Keratinocyte (primary cell): ENCODE measurements around the gene RASL10A. TPM values are rescaled to one million over a fixed set of nuclear protein-coding genes. Genes with fewer than 3 reads are reported as not detected.

Experiments
- DNase-seq: peaks from one replicate; pipeline ENCODE4 v3.0.0-alpha.2; 2011; ENCODE audit warnings: low read depth, missing footprints, low spot score
- FAIRE-seq: peaks from 2 replicates; lab custom pipeline; 2011; peaks lifted over from hg19 to GRCh38; lab: Jason Lieb, UNC
- H2AFZ ChIP-seq: 2 replicates; pipeline ENCODE4 v1.6.0; 2012; ENCODE audit warnings: low read length, control low read depth, inconsistent platforms; ENCODE audit not compliant: control insufficient read depth
- H3K27ac ChIP-seq: 2 replicates; pipeline ENCODE4 v1.5.1; 2011; ENCODE audit warnings: low read length; ENCODE audit not compliant: control insufficient read depth, insufficient read depth
- H3K27me3 ChIP-seq: 3 replicates; pipeline ENCODE4 v1.6.0; 2011; ENCODE audit warnings: low read length; ENCODE audit not compliant: control insufficient read depth, insufficient read depth; ENCODE audit errors: extremely low read depth
- H3K36me3 ChIP-seq, 2 experiments: 2 replicates in 1 of 2; 3 replicates in 1 of 2; pipeline ENCODE4 v1.5.1; 2011; ENCODE audit warnings: low read length in 2 of 2, mild to moderate bottlenecking in 1 of 2; ENCODE audit not compliant: control insufficient read depth in 2 of 2, insufficient read depth in 2 of 2; ENCODE audit errors: extremely low read depth in 1 of 2
- H3K4me1 ChIP-seq: 3 replicates; pipeline ENCODE4 v1.5.1; 2011; ENCODE audit warnings: low read length; ENCODE audit not compliant: control insufficient read depth, insufficient read depth; ENCODE audit errors: extremely low read depth
- H3K4me2 ChIP-seq: 3 replicates; pipeline ENCODE4 v1.6.0; 2011; ENCODE audit warnings: low read depth, low read length; ENCODE audit not compliant: control insufficient read depth, insufficient read depth; ENCODE audit errors: extremely low read depth
- H3K4me3 ChIP-seq, 3 experiments: fragments of 200-600 bp in 1 of 3; sonication (generic) in 1 of 3; 2 replicates in 2 of 3; 3 replicates in 1 of 3; pipeline ENCODE4 v1.5.1; 2011 to 2016; ENCODE audit warnings: low read length in 3 of 3, mild to moderate bottlenecking in 3 of 3, control low read depth in 2 of 3, inconsistent platforms in 1 of 3, low read depth in 1 of 3, mixed read lengths in 1 of 3, mixed run types in 1 of 3, moderate library complexity in 1 of 3; ENCODE audit not compliant: control insufficient read depth in 2 of 3, insufficient read depth in 2 of 3; ENCODE audit errors: extremely low read depth in 1 of 3
- H3K79me2 ChIP-seq: 2 replicates; pipeline ENCODE4 v1.6.0; 2012; ENCODE audit warnings: low read length; ENCODE audit not compliant: control insufficient read depth, insufficient read depth
- H3K9ac ChIP-seq: 3 replicates; pipeline ENCODE4 v1.6.0; 2011; ENCODE audit warnings: low read length; ENCODE audit not compliant: control insufficient read depth, insufficient read depth; ENCODE audit errors: extremely low read depth
- H3K9me1 ChIP-seq: 3 replicates; pipeline ENCODE4 v1.6.0; 2011; ENCODE audit warnings: low read length; ENCODE audit not compliant: control insufficient read depth, insufficient read depth; ENCODE audit errors: extremely low read depth
- H3K9me3 ChIP-seq: 2 replicates; pipeline ENCODE4 v1.5.1; 2012; ENCODE audit warnings: low read depth, low read length; ENCODE audit not compliant: control insufficient read depth
- H4K20me1 ChIP-seq: 3 replicates; pipeline ENCODE4 v1.6.0; 2011; ENCODE audit warnings: low read length; ENCODE audit not compliant: control insufficient read depth, insufficient read depth; ENCODE audit errors: extremely low read depth
- EZH2 ChIP-seq: IDR thresholded peaks from one replicate; pipeline ENCODE4 v1.6.1; 2012; ENCODE audit warnings: inconsistent platforms, mild to moderate bottlenecking, low read length, moderate library complexity
- dilution Hi-C: fragments of 300-500 bp; cut with MboI; formaldehyde crosslinking; loops from one replicate; pipeline ENCODE4 v1.7.0; 2020; ENCODE audit warnings: low sequenced_read_pairs; ENCODE audit not compliant: extremely low pct_ligation_motif_present
- polyA plus RNA-seq, 5 experiments: library from polyadenylated mRNA; depleted of rRNA in 3 of 5; stranded (reverse) in 3 of 5; stranded (forward) in 1 of 5; unstranded in 1 of 5; fragments of >200 nt; gene quantifications; 1 replicate in 1 of 5; 2 replicates in 3 of 5; 3 replicates in 1 of 5; pipeline versions ENCODE4 v1.2.1 to v1.2.3, GENCODE V29; 2011 to 2012; ENCODE audit warnings: missing spikeins in 2 of 5, low read depth in 1 of 5, low replicate concordance in 1 of 5
- TF ChIP-seq, protein P1 (sequence below), 3 experiments: IDR thresholded peaks in 1 of 3; conservative IDR thresholded peaks in 1 of 3; optimal IDR thresholded peaks in 1 of 3; 2 replicates in 2 of 3; 3 replicates in 1 of 3; pipeline versions ENCODE3 to v1.5.1; 2011; ENCODE audit warnings: low read length in 3 of 3, mild to moderate bottlenecking in 3 of 3, moderate library complexity in 2 of 3, control low read depth in 1 of 3, inconsistent platforms in 1 of 3; ENCODE audit not compliant: insufficient read depth in 2 of 3; ENCODE audit errors: extremely low read depth in 1 of 3

The RASL10A gene
- polyA plus RNA-seq, 1 donor (not counting 4 experiments of a cell fraction or from before 2014, with no cell fraction given): not detected

GRCh38 chr22:29320546-29320945, 5.0 kb upstream of the RASL10A start:
- H3K9me3 ChIP-seq: no peaks in the 10 kb centered on the region
- no peak overlapping the region for H3K4me2 ChIP-seq
- H3K36me3 ChIP-seq: no peaks in the 10 kb centered on the region
- no peak for DNase-seq
- TF ChIP-seq, protein P1, sequence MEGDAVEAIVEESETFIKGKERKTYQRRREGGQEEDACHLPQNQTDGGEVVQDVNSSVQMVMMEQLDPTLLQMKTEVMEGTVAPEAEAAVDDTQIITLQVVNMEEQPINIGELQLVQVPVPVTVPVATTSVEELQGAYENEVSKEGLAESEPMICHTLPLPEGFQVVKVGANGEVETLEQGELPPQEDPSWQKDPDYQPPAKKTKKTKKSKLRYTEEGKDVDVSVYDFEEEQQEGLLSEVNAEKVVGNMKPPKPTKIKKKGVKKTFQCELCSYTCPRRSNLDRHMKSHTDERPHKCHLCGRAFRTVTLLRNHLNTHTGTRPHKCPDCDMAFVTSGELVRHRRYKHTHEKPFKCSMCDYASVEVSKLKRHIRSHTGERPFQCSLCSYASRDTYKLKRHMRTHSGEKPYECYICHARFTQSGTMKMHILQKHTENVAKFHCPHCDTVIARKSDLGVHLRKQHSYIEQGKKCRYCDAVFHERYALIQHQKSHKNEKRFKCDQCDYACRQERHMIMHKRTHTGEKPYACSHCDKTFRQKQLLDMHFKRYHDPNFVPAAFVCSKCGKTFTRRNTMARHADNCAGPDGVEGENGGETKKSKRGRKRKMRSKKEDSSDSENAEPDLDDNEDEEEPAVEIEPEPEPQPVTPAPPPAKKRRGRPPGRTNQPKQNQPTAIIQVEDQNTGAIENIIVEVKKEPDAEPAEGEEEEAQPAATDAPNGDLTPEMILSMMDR (optimal IDR thresholded peaks at IDR 0.05 in 1 of 3, IDR thresholded peaks at IDR 0.05 in 1 of 3, conservative IDR thresholded peaks at IDR 0.05 in 1 of 3; ENCODE audit: extremely low read depth in 1 of 3, insufficient read depth in 2 of 3, low read length in 3 of 3): peak in 1 of 3 experiments; percentile 23
- no peak for TF ChIP-seq EZH2
- no peaks in the 10 kb centered on the region for H3K9me1 ChIP-seq
- no peaks in the 10 kb centered on the region for H4K20me1 ChIP-seq
- H3K27ac ChIP-seq: no peak overlapping the region
- FAIRE-seq: no peak
- peaks cover 17% of the 10 kb centered on the region for H3K27me3 ChIP-seq
- no peaks in the 10 kb centered on the region for H3K79me2 ChIP-seq
- no peak overlapping the region for H3K9ac ChIP-seq
- no peaks in the 10 kb centered on the region for H3K4me1 ChIP-seq
- no peak overlapping the region for H3K4me3 ChIP-seq
- H2AFZ ChIP-seq: no peak overlapping the region
- dilution Hi-C loops: no loop called here

DNA sequence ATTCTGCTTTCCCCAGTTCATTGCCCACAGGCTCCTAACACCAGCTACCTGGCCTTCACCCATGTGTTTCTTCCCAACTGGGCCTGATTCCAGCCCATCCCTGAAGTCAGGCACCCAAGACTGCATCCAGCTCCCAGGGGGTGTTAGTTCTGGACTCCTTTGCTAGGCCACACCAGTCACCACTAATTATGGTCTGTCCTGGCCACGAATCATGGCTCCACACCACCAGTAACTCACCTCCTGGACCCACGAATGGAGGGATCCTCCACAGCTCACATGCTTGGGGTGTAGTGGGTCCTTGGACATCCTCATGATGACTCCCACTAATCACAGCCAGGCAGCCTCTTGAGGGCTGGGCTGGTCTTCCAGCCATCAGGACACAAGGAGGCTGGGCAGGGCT, 3.6 kb upstream of the RASL10A start:
- H3K36me3 ChIP-seq: no peaks in the 10 kb centered on the region
- peaks cover 6% of the 10 kb centered on the region for H3K4me1 ChIP-seq
- DNase-seq: no peak
- H3K4me2 ChIP-seq: no peak overlapping the region
- dilution Hi-C loops: no loop called here
- H2AFZ ChIP-seq: no peak overlapping the region
- H3K9me1 ChIP-seq: no peaks in the 10 kb centered on the region
- no peaks in the 10 kb centered on the region for H4K20me1 ChIP-seq
- no peaks in the 10 kb centered on the region for H3K9me3 ChIP-seq
- H3K27me3 ChIP-seq: peaks cover 31% of the 10 kb centered on the region
- TF ChIP-seq EZH2: no peak
- TF ChIP-seq, protein P1 (optimal IDR thresholded peaks at IDR 0.05 in 1 of 3, IDR thresholded peaks at IDR 0.05 in 1 of 3, conservative IDR thresholded peaks at IDR 0.05 in 1 of 3; ENCODE audit: extremely low read depth in 1 of 3, insufficient read depth in 2 of 3, low read length in 3 of 3): no peak
- no peak for FAIRE-seq
- H3K27ac ChIP-seq: no peak overlapping the region
- H3K79me2 ChIP-seq: no peaks in the 10 kb centered on the region
- H3K4me3 ChIP-seq: no peak overlapping the region
- no peak overlapping the region for H3K9ac ChIP-seq
